Measurements from ENCODE around the gene CHD9NB.
"Not testable (repeated sequence)": the region's sequence is repeated elsewhere in the genome, so short reads cannot be mapped to it uniquely, and the experiment has no call there.

CHD9NB gene

GRCh38 chr16:53083119-53083518 lies 30.4 kb upstream of the CHD9NB start:
- DNase-seq (ENCODE audit: low spot score) = no peak

DNA sequence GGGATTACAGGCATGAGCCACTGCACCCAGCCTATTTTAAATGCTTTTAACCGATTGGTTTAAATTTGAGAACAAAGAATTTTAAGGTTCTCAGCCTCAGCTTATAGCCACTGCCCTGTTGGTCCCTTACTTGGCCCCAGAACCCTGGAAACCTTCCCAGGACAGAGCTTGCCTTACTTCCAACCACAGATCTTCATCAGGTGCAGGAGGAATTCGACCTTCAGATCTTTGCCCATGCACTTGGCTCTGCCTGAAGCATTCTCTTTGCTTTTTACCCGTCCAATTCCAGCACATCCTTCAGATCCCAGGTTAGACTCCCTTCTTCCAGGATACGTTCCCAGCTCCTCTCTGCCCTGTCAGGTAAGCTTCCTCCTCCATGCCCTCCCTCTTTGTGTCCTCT lies 29.8 kb upstream of the CHD9NB start:
- no peak for DNase-seq (ENCODE audit: low spot score)

GRCh38 chr16:53081686-53082407 lies 29.1 kb upstream of the CHD9NB start:
- DNase-seq (ENCODE audit: low spot score) = no peak

DNA sequence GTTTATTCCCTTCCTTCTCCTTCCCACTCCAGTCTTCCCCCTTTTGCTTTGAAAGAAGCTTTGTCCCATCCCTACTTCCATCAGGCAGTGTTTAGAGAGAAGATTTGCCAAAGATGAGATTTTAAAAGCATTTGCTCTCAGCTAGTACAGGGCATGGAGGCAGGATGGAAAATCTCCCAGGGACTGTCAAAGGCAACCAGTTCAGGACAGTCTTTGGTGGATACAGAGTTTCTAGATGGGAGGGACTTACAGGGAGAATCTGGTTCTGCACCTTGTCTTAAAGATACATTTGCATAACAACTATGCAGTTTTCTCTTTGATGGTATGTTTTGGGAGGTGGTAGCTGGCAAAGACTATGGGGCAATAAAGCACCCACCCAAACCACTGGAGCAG lies 28.3 kb upstream of the CHD9NB start:
- DNase-seq (ENCODE audit: low spot score) = no peak

- DNase-seq (ENCODE audit: low spot score) = no peak
Observed at GRCh38 chr16:53080345-53081031, 27.8 kb upstream of the CHD9NB start.

DNA sequence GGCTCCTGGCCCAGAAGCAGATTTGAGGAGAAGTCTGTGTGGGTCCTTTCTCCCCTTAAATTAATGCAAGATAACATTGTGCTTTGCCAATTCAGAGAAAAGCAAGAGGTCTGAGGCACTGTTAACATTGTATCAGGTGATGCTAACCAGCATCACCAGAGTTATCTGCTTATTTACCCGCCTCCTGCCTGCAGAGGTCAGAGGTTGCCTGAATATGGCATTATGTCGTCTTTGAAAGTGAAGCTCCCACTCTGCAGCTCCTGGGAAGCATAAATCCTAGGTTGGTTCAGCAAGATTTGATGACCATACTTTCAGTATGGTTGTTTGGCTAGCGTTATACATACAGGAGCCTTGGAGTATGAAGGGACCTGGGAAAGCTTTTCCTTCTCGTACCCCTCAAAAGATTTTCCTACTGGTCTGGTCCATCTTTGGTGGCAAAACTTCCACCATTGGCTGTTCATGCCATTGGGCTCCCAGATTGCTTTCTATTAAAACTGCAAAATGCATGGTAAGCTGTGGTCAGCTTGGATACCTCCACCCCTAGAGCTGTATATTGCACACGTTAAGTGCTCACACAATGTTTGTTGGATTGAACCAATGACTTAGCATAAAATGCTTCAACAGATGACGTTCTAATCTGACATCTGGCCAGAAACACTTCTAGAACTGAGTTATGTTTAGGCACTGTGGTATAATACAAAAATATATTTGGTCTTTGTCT lies 26.2 kb upstream of the CHD9NB start:
- peak; percentile 53 for DNase-seq (ENCODE audit: low spot score)

- DNase-seq (ENCODE audit: low spot score) = no peak
Observed at GRCh38 chr16:53078247-53078646, 25.6 kb upstream of the CHD9NB start.

DNA sequence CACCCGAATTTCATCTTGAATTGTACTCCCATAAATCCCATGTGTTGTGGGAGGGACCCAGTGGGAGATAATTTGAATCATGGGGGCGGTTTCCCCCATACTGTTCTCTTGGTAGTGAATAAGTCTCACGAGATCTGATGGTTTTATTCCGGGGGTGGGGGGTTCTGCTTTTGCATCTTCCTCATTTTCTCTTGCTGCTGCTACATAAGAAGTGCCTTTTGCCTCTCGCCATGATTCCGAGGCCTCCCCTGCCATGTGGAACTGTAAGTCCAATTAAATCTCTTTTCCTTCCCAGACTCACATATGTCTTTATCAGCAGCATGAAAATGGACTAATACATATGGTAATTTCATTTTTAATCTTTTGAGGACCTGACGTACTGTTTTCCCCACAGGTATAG lies 22.8 kb upstream of the CHD9NB start:
- DNase-seq (ENCODE audit: low spot score) = not testable (repeated sequence)

GRCh38 chr16:53074296-53074695 lies 21.6 kb upstream of the CHD9NB start:
- DNase-seq (ENCODE audit: low spot score) = not testable (repeated sequence)

DNA sequence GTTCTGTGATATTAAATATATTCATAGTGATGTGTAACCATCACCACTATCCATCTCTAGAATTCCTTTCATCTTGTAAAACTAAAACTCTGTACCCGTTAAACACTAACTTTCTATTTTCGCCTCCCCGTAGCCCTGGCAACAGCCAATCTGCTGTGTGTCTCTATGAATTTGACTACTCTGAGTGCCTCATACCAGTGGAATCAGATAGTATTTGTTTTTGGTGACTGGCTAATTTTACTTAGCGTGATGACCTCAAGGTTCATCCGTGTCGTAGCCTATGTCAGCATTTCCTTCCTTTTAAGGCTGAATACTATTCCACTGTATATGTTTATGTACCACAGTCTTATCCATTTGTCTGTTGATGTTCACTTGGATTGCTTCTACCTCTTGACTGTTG lies 20.3 kb upstream of the CHD9NB start:
- DNase-seq (ENCODE audit: low spot score) = no peak

- no peak for DNase-seq (ENCODE audit: low spot score)
Observed at GRCh38 chr16:53071748-53072301, 19.1 kb upstream of the CHD9NB start.

DNA sequence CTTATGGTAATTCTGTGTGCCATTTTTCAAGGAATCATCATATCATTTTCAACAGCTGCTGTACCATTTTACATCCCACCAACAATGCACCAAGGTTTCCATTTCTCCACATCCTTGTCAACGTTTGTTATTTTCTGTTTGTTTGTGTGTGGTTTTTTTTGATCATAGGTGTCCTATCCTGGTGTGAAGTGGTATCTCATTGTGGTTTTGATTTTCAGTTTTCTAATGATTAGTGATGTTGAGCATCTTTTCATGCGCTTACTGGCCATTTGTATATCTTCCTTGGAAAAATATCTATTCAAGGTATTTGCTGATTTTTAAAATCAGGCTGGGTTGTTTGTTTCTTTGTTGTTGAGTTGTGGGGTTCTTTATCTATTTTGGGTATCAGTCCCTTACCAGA lies 17.1 kb upstream of the CHD9NB start:
- no peak for DNase-seq (ENCODE audit: low spot score)

- DNase-seq (ENCODE audit: low spot score) = no peak
Observed at GRCh38 chr16:53068423-53068833, 15.7 kb upstream of the CHD9NB start.

GRCh38 chr16:53067675-53068074 lies 15.0 kb upstream of the CHD9NB start:
- DNase-seq (ENCODE audit: low spot score) = no peak

DNA sequence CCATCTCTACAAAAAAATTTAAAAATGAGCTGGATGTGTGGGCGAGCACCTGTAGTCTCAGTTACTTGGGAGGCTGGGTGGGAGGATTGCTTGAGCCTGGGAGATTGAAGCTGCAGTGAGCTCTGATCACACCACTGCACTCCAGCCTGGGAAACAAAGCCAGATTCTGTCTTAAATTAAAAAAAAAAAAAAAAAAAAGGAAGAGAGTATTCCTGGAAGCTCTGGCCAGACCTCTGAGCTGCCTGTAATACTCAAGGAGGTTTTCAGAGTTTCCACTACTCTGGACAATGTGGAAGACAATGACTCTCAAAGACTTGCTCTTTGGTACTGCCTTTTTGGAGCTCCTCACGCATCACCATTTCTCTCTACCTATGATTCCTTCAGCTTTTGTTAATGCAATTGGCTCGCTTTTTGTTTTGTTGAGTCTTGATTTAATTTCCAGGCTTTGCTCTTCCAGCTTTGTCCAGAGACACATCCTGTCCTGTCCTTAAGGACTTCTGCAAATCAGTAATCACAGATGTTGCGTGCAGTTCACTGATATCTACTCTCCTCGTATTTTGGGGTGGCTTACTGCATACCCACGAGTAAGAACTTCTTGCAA lies 12.9 kb upstream of the CHD9NB start:
- DNase-seq (ENCODE audit: low spot score) = no peak

- DNase-seq (ENCODE audit: low spot score) = no peak
Observed at GRCh38 chr16:53064081-53064578, 11.4 kb upstream of the CHD9NB start.

DNA sequence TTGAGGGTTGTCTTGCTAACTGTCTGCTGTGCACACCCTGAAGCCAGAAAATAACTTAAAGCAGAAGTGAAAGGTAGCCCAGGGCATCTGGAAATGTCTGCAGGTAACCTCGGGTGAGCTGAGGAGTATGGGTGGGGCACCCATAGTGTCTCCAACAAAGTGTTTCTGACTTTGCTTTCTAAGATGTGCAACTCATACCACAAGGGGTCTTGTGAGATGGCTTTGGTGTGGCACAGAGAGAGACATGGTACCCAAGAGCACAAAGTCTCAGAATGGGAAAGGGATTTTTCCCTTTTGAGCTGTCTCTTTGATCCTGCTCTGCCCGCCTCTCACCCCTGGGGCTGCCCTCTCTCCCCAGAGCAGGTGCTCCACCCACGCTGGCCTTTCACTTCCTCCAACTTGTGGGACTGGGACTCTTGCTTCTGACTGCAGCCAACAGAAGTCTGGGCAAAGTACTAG lies 9.0 kb upstream of the CHD9NB start:
- no peak for DNase-seq (ENCODE audit: low spot score)

- no peak for DNase-seq (ENCODE audit: low spot score)
Observed at GRCh38 chr16:53061256-53061655, 8.6 kb upstream of the CHD9NB start.

- DNase-seq (ENCODE audit: low spot score) = no peak
Observed at GRCh38 chr16:53059672-53060071, 7.0 kb upstream of the CHD9NB start.

DNA sequence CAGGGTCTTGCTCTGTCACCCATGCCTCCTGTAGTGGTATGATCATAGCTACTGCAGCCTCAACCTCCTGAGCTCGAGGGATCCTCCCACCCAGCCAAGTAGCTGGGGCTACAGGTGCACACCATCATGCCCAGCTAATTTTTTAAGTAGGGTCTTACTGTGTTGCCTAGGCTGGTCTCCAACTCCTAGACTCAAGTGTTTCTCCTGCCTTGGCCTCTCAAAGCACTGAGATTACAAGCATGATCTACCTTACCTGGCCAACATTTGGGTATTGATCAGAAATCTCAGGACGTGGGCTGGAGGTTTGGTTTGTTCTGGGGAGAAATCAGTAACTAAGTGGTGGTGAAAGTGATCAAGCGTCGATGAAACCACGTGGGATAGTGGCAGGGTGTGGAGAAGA lies 6.2 kb upstream of the CHD9NB start:
- DNase-seq (ENCODE audit: low spot score) = no peak

GRCh38 chr16:53058441-53058840 lies 5.7 kb upstream of the CHD9NB start:
- no peak for DNase-seq (ENCODE audit: low spot score)

GRCh38 chr16:53057658-53058057 lies 5.0 kb upstream of the CHD9NB start:
- DNase-seq (ENCODE audit: low spot score) = no peak
